ELR (cell line): ENCODE data around the gene OR5M11.
"Not testable (repeated sequence)": the region's sequence is repeated elsewhere in the genome, so short reads cannot be mapped to it uniquely, and the experiment has no call there.

Experiments
- DNase-seq: peaks from one replicate; pipeline ENCODE4 v3.0.0-alpha.2; 2015; ENCODE audit warnings: low read depth

Gene OR5M11

DNA sequence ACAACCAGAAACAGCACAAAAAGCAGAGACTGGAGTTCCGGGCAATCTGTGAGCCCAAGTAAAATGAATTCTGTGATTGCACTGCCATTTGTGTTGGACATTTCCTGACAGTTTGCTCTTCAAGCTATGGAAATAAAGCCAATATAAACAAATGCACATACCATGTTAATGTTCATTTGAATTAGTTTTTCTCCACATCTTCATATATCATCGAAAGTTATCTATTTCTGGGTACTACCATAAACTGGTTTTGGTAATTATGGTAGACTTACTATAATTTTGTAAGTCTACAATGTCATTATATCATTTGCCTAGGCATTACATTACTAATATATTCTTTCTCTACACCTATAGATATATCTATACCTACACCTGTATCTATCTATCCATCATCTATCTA, at the start of gene OR5M11:
TSS of gene OR5M11 (minus strand) at position 101 of the 400 bp plus-strand sequence. CDS start at position 101, 0 bp downstream.
- DNase-seq, result no peak

GRCh38 chr11:56592088-56592717, 49.1 kb upstream of the OR5M11 start:
- DNase-seq, result not testable (repeated sequence)

DNA sequence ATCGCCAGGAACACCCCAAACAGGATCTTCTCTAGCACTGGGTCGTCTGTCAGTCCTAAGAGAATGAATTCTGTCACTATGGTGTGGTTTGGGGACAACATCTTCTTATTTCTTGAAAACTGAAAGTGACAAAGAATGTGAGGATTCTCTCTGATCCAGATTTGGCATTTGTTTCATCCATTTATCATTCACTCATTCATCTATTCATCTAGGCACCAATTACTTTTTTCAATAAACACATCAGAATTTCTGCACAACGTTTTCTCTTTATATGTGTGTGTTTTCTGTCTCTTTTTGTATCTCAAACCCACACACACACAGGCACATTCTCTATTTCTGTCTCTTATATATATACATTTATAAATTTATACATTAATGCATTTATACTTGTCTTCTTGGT, 34.6 kb upstream of the OR5M11 start, which contains the start of gene OR5M10:
TSS of gene OR5M10 (minus strand) at position 101 of the 400 bp plus-strand sequence. CDS start at position 101, 0 bp downstream.
- DNase-seq, result no peak

GRCh38 chr11:56558574-56558973, 15.5 kb upstream of the OR5M11 start:
- DNase-seq, result no peak

- not testable (repeated sequence) for DNase-seq
Observed at GRCh38 chr11:56554691-56555090, 11.6 kb upstream of the OR5M11 start.

DNA sequence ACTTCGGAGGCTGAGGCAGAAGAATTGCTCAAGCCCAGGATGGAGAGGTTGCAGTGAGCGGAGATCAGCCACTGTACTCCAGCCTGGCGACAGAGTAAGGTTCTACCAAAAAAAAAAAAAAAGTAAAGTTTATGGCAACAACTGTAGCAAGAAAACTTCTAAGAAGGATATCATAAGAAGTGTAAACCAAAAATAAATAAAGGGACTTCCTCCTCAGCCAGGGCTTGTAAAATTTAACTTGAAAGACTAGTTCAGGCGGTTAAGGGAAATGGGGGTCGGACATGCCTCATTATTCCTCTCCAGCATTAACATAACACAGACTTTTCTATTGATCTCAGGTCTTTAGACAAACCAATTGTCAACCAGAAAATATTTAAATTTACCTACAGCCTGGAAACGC, 2.5 kb upstream of the OR5M11 start:
- DNase-seq, result no peak

DNA sequence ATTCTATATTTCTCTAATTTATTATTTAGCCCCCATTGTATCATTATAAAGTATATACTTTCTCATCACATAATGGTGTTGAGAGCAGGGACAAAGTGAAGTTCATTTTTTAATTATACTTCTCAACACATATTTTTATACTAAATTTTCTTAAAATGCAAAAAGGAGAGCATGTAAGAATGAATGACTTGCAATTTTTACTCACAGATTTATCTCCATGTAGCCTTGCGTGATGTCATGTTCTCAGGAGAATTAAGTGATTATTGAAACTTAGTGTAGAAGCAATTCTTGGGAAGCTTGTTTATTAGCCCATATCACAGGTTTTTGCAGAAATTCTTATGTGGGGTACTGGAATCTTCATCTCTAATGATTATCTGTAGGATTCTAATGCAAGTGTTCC, 682 bp upstream of the OR5M11 start:
- no peak for DNase-seq

- DNase-seq, result no peak
Observed at GRCh38 chr11:56533054-56533740, 9.9 kb downstream of the OR5M11 start.

- no peak for DNase-seq
Observed at GRCh38 chr11:56531856-56532255, 11.2 kb downstream of the OR5M11 start.

DNA sequence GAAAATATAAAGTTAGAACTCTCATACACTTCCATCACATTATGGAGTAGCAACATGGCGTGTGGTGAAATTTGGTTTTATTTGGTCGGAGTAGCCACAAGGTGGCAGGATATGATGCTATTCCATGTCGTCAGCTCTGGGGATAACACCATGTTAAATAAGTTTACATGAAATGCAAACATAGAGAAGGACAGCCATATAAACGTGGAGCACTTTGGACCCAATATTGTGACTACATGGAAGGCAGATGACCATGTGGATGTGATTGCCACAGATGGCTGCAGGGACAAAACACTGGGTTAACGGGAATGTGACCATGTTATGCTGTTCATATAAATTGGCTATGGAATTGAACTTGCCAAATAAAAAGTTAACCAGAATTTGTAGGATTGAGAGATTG, 21.0 kb downstream of the OR5M11 start:
- DNase-seq, result no peak

DNA sequence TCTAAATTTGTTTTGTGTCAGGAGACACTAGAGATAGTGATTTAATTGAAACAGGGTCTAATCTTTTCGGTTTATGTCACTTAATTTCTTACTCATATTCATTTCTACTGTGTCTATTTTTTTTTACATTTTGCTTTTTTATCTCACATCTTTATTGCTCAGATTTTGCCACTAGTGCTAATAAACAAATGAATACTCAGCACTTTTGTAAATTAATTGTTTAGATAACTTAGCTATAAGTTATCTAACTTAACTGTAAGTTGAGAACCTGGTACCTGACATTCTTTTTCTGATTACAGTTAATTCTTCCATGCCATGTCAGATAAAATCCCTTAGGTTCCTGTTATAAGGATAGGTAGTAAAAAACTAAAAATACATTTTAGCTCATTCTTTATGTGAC, 29.8 kb downstream of the OR5M11 start:
- DNase-seq, result no peak

GRCh38 chr11:56509439-56509838, 33.6 kb downstream of the OR5M11 start:
- DNase-seq, result no peak

- no peak for DNase-seq
Observed at GRCh38 chr11:56497010-56497409, 46.0 kb downstream of the OR5M11 start.

GRCh38 chr11:56495117-56495516, 47.9 kb downstream of the OR5M11 start:
- no peak for DNase-seq
